ENCODE data around the gene RELN.

RELN gene

DNA sequence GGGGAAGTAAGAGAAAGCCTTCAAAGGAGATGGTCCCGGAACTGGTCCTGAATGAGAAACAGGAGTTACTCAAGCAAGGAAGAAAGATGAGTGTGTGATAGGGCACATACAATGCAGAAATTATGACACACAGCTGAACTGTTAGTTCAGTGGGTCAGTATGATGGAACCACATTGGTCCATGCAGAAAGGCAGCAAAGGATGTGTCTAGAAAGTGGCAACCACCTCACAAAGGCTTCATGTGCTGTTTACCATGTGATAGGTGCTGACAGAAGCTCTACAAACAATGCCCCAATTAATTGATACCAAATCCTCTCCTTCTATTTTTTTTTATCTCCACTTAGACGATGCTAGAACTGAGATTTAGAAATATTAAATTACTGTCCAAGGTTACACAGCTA, 258.3 kb downstream of the RELN start (continued):
- TF ChIP-seq, protein P1, sequence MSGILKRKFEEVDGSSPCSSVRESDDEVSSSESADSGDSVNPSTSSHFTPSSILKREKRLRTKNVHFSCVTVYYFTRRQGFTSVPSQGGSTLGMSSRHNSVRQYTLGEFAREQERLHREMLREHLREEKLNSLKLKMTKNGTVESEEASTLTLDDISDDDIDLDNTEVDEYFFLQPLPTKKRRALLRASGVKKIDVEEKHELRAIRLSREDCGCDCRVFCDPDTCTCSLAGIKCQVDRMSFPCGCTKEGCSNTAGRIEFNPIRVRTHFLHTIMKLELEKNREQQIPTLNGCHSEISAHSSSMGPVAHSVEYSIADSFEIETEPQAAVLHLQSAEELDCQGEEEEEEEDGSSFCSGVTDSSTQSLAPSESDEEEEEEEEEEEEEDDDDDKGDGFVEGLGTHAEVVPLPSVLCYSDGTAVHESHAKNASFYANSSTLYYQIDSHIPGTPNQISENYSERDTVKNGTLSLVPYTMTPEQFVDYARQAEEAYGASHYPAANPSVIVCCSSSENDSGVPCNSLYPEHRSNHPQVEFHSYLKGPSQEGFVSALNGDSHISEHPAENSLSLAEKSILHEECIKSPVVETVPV (CRISPR knock-in tag; IDR thresholded peaks at IDR 0.05) = no peak
- TF ChIP-seq, protein P2, sequence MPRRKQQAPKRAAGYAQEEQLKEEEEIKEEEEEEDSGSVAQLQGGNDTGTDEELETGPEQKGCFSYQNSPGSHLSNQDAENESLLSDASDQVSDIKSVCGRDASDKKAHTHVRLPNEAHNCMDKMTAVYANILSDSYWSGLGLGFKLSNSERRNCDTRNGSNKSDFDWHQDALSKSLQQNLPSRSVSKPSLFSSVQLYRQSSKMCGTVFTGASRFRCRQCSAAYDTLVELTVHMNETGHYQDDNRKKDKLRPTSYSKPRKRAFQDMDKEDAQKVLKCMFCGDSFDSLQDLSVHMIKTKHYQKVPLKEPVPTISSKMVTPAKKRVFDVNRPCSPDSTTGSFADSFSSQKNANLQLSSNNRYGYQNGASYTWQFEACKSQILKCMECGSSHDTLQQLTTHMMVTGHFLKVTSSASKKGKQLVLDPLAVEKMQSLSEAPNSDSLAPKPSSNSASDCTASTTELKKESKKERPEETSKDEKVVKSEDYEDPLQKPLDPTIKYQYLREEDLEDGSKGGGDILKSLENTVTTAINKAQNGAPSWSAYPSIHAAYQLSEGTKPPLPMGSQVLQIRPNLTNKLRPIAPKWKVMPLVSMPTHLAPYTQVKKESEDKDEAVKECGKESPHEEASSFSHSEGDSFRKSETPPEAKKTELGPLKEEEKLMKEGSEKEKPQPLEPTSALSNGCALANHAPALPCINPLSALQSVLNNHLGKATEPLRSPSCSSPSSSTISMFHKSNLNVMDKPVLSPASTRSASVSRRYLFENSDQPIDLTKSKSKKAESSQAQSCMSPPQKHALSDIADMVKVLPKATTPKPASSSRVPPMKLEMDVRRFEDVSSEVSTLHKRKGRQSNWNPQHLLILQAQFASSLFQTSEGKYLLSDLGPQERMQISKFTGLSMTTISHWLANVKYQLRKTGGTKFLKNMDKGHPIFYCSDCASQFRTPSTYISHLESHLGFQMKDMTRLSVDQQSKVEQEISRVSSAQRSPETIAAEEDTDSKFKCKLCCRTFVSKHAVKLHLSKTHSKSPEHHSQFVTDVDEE (CRISPR knock-in tag; IDR thresholded peaks at IDR 0.05) = no peak
- TF ChIP-seq TOX (CRISPR knock-in tag; IDR thresholded peaks at IDR 0.05; ENCODE audit: borderline replicate concordance) (no peak), ZFP3 (CRISPR knock-in tag; IDR thresholded peaks at IDR 0.05) (no peak), GLIS3 (CRISPR knock-in tag; IDR thresholded peaks at IDR 0.05) (no peak), RARB (CRISPR knock-in tag; IDR thresholded peaks at IDR 0.05) (no peak), ARNTL (CRISPR knock-in tag; IDR thresholded peaks at IDR 0.05; ENCODE audit: borderline replicate concordance, low read depth) (no peak)

DNA sequence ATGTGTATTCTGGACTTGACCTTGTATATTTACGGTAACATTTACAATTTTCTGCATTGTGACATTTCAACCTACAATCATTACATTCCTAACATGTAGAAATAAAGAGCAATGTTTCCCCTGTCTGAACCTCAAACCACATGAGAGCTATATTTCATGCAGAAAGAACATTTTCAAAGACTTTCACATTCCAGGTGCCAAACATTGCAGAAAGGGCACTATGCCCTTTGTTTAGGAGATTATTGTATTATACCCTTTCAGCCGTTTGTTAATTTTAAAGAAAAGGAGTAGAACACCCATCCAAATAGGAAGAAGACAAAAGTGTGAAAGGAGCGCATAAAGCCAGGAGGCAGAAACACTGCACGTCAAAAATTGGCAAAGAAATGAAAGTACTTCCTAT, 260.4 kb downstream of the RELN start:
- no peak for ATAC-seq

DNA sequence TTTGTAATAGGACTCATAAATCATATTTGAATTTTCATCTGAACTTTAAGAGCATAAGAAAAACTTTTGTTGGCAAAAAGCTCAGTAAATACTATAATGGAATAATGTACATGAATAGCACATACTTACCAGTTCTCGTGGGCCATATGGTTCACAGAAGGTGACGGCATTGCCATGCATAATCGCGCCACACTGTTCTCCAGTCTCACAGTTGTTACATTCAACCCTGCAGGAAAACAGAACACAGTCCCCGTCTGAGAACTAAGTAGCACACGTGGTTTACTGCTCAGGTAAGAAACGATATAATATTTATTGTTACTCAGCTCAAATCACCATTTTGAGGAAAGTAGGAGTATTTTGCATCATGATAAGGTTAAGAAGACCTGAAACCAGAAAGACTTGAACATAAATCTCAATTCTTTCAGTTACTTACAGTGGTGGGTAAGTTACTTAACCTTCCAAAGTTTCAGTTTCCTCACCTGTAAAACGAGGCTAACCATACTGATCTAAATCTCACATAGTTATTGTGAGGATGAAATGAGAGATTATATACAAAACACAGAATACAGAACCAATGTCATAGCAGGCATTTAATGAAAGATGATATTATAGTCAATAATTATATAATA, 261.4 kb downstream of the RELN start:
- ATAC-seq = no peak
- TF ChIP-seq, protein P3, sequence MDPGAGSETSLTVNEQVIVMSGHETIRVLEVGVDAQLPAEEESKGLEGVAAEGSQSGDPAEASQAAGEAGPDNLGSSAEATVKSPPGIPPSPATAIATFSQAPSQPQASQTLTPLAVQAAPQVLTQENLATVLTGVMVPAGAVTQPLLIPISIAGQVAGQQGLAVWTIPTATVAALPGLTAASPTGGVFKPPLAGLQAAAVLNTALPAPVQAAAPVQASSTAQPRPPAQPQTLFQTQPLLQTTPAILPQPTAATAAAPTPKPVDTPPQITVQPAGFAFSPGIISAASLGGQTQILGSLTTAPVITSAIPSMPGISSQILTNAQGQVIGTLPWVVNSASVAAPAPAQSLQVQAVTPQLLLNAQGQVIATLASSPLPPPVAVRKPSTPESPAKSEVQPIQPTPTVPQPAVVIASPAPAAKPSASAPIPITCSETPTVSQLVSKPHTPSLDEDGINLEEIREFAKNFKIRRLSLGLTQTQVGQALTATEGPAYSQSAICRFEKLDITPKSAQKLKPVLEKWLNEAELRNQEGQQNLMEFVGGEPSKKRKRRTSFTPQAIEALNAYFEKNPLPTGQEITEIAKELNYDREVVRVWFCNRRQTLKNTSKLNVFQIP (CRISPR knock-in tag; IDR thresholded peaks at IDR 0.05; ENCODE audit: borderline replicate concordance, low read depth) = no peak
- TF ChIP-seq OSR1 (CRISPR knock-in tag; IDR thresholded peaks at IDR 0.05) (no peak), ZNF8 (CRISPR knock-in tag; IDR thresholded peaks at IDR 0.05) (no peak), ARNTL (CRISPR knock-in tag; IDR thresholded peaks at IDR 0.05; ENCODE audit: borderline replicate concordance, low read depth) (no peak), ESRRG (CRISPR knock-in tag; IDR thresholded peaks at IDR 0.05) (no peak), SNAI2 (CRISPR knock-in tag; IDR thresholded peaks at IDR 0.05) (no peak)
- TF ChIP-seq, protein P4, sequence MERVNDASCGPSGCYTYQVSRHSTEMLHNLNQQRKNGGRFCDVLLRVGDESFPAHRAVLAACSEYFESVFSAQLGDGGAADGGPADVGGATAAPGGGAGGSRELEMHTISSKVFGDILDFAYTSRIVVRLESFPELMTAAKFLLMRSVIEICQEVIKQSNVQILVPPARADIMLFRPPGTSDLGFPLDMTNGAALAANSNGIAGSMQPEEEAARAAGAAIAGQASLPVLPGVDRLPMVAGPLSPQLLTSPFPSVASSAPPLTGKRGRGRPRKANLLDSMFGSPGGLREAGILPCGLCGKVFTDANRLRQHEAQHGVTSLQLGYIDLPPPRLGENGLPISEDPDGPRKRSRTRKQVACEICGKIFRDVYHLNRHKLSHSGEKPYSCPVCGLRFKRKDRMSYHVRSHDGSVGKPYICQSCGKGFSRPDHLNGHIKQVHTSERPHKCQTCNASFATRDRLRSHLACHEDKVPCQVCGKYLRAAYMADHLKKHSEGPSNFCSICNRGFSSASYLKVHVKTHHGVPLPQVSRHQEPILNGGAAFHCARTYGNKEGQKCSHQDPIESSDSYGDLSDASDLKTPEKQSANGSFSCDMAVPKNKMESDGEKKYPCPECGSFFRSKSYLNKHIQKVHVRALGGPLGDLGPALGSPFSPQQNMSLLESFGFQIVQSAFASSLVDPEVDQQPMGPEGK (CRISPR knock-in tag; IDR thresholded peaks at IDR 0.05; ENCODE audit: borderline replicate concordance) = no peak

More for the DNA sequence above, 260.4 kb downstream of the RELN start:
- no peak for TF ChIP-seq ZNF565 (CRISPR knock-in tag; conservative IDR thresholded peaks at IDR 0.05; ENCODE audit: low read depth)
- no peak for TF ChIP-seq ZC3H10 (CRISPR knock-in tag; IDR thresholded peaks at IDR 0.05)
- TF ChIP-seq, protein P4 (CRISPR knock-in tag; IDR thresholded peaks at IDR 0.05; ENCODE audit: borderline replicate concordance) = no peak
- TF ChIP-seq GLIS3 (CRISPR knock-in tag; IDR thresholded peaks at IDR 0.05) = no peak
- no peak for TF ChIP-seq ZNF70 (CRISPR knock-in tag; IDR thresholded peaks at IDR 0.05)
- TF ChIP-seq SNAI2 (CRISPR knock-in tag; IDR thresholded peaks at IDR 0.05) = no peak
- TF ChIP-seq, protein P1 (CRISPR knock-in tag; IDR thresholded peaks at IDR 0.05) = no peak
- TF ChIP-seq BACH2 (CRISPR knock-in tag; IDR thresholded peaks at IDR 0.05; ENCODE audit: borderline replicate concordance) = no peak
- TF ChIP-seq, protein P5, sequence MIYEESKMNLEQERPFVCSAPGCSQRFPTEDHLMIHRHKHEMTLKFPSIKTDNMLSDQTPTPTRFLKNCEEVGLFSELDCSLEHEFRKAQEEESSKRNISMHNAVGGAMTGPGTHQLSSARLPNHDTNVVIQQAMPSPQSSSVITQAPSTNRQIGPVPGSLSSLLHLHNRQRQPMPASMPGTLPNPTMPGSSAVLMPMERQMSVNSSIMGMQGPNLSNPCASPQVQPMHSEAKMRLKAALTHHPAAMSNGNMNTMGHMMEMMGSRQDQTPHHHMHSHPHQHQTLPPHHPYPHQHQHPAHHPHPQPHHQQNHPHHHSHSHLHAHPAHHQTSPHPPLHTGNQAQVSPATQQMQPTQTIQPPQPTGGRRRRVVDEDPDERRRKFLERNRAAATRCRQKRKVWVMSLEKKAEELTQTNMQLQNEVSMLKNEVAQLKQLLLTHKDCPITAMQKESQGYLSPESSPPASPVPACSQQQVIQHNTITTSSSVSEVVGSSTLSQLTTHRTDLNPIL (CRISPR knock-in tag; IDR thresholded peaks at IDR 0.05; ENCODE audit: low read depth) = no peak
- TF ChIP-seq TCF4 (CRISPR knock-in tag; IDR thresholded peaks at IDR 0.05; ENCODE audit: borderline replicate concordance) = no peak
- no peak for TF ChIP-seq ARNTL (CRISPR knock-in tag; IDR thresholded peaks at IDR 0.05; ENCODE audit: borderline replicate concordance, low read depth)
- TF ChIP-seq ESRRG (CRISPR knock-in tag; IDR thresholded peaks at IDR 0.05) = no peak
- TF ChIP-seq, protein P3 (CRISPR knock-in tag; IDR thresholded peaks at IDR 0.05; ENCODE audit: borderline replicate concordance, low read depth) = no peak
- no peak for TF ChIP-seq RARB (CRISPR knock-in tag; IDR thresholded peaks at IDR 0.05)

All from SK-N-SH treated with all-trans-retinoic acid at 6 μM for 48 hours (cell line).